GM21737 (cell line): Measurements from ENCODE around the gene ELOVL2.

ENCODE experiments used
- ATAC-seq: cut with Tn5 transposase; IDR thresholded peaks from one replicate; pipeline ENCODE4 v1.9.1; 2021; ENCODE audit warnings: mild to moderate bottlenecking, moderate library complexity; ENCODE audit not compliant: unreplicated experiment

The ELOVL2 gene

GRCh38 chr6:11058406-11058805, 14.3 kb upstream of the ELOVL2 start:
- no peak for ATAC-seq

- ATAC-seq: no peak
These were observed 12.8 kb upstream of the ELOVL2 start for GRCh38 chr6:11056871-11057270.

GRCh38 chr6:11055127-11055627, 11.1 kb upstream of the ELOVL2 start:
- no peak for ATAC-seq

DNA sequence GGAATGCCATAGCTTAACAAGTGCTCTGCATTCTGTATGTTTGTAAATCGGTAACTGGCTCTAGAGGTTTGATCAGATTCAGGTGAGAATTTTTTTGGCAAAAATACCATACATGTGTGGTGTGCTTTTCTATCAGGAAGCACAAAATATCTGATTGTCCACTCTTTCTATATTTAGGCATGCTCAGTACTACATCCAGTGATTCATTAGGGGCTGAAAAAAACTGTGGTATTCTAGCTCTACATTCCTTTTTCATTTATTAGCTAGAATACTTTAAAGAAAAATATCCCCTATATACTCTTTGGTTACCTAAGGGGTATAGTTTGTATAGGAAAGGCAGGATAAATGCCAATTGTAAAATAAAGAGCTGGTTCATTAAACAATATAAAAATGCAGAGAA, 10.6 kb upstream of the ELOVL2 start:
- ATAC-seq: no peak

- no peak for ATAC-seq
These were observed 9.2 kb upstream of the ELOVL2 start for GRCh38 chr6:11053307-11053706.

- ATAC-seq: no peak
These were observed 6.6 kb upstream of the ELOVL2 start for GRCh38 chr6:11050731-11051130.

- no peak for ATAC-seq
These were observed 635 bp upstream of the ELOVL2 start for GRCh38 chr6:11044712-11045167.

- ATAC-seq: no peak
These were observed 636 bp downstream of the ELOVL2 start for GRCh38 chr6:11043378-11043960.

GRCh38 chr6:11042750-11043377, 1.2 kb downstream of the ELOVL2 start:
- no peak for ATAC-seq

GRCh38 chr6:11042025-11042749, 1.9 kb downstream of the ELOVL2 start:
- no peak for ATAC-seq

DNA sequence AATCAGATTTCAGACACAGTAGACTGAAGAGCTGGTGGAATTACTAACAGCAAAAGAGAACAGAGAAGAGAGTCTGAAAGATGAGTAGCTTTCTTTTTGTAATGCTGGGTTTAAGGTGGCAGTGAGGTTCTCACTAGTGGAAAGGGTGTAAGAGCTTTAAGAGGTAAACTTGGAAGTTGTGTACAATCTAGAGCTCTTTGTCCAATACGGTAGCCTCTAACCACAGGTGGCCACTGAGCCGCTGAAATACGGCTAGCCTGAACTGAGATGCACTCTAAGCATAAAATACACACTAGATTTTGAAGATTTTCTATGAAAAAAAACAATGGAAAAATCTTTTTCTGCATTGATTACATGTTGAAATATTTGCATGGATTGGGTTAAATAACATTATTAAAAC, 4.0 kb downstream of the ELOVL2 start:
- ATAC-seq: no peak

DNA sequence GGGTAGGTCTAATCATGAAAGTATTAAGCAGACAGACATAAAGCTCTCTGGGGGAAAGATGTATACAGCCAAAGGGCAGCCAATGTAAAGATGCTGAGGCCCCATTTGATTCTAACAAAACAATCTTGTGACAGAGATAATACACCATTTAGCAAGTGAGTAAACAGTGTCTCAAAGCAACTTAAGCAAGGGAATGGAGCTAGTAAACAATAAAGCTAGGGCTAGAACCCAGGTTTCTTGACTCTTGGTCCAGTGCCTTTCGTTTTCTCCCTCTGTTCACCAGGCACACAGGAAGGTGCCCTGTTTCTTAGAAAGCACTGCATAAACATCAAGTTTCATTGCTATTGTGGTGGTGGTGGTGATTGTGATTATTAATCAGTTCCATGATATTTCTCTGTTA, 5.1 kb downstream of the ELOVL2 start:
- ATAC-seq: no peak

- no peak for ATAC-seq
These were observed 7.1 kb downstream of the ELOVL2 start for GRCh38 chr6:11036977-11037430.

DNA sequence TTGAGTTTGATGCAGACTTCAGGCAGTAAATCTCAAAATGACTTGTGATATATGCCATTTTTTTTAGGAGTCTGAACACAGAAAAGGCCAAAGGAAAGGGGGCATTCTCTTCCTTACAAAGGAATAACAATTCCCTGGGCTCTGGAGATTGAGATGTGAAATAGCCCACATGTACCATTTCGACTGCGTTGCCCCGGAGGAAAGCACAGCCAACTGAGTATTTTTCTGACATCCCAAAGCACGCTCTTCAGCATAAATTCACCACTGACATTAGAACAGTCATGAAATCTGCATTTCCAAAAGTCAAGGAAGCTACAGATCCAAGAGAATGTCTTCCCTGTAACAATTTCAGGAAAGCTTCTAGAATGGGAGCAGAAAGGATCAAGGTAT, 7.8 kb downstream of the ELOVL2 start:
- ATAC-seq: no peak

DNA sequence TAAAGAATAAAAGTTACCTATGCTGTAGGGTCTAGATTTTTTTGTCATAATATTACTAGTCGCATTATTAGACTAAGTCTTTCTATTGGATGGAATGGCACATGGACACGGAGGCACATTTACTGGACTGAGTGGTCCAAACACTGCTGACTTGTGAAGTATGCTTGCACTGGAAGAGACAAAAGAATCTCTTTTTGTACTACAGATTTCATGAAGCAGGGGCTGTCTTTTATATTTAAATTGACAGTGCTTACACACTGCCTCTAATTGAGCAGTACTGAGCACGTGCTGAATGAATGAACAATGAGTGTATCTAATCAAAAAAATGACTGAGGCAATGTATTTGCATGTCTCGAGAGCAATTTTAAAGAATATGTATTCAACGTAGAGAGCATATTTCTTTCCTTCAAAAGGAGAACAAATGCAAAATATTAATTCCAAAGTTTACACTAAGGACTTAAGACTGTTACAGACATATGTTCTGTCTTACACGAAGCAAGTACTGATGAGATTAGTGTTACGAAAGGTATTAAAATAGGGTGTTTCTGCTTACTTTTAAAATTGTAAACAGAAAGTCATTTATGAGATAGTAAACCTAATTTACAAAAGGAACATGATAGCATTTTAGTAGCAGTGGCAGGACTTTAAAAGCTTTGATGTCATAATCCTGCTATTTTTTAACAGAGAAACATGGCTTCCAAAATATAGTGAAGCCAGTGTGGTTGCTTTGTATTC, 8.3 kb downstream of the ELOVL2 start:
- no peak for ATAC-seq

- no peak for ATAC-seq
These were observed 10.3 kb downstream of the ELOVL2 start for GRCh38 chr6:11033825-11034224.

DNA sequence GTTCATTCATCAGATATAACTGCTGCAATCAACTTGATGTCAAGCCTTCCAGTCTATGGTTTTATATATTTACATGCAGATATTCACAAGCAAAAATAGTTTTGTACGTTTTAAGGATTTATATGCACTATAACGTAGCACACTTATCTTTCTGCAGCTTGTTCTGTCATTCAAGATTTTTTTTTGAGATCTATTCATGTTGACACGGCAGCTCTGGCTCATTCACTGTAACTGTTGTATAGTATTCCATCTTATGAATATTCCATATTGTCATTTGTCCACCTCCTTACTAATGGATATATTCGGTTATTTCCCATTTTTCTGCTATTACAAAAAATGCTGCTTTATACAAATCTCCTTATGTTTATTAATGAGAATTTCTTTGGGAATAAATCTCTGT, 13.2 kb downstream of the ELOVL2 start:
- ATAC-seq: no peak

DNA sequence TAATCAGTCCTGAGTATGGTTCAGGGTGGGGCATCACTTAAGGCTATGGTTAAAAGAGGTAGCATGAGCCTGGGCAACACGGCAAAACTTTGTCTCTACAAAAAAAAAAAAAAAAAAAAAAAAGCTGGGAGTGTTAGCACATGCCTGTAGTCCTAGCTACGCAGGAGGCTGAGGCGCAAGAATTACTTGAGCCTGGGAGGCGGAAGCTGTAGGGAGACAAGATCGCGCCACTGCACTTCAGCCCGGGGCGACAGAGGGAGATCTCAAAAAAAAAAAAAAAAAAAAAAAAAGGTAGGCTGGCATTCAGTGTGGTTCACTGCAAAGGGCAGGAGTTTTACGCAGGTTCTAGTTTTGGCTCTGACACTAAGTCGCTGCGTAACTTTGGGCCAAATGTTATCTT, 15.1 kb downstream of the ELOVL2 start:
- no peak for ATAC-seq

DNA sequence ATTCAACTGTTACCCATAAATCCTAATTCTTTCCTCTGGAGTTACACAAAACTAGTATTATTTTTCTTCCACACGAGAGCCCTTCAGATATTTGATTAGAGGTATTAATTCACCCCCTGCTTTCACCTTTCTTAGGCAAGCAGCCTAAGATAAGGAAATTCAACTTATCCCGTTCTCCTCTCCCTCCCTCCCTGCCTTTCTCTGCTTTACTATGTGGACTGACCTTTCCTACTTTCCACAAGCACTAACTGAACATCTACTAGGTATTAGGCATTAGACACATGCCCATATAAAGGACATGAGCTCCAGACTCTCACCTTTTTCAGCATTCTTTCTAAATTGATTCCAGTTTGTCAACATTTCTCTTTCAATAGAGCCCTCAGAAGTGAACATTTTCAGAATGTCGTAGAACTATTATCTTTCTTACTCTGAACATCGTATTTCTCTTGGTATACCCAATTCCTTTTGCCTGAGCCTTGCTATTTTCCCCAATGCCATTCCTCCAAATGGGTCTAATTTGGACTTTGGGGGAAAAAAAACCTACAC, 16.5 kb downstream of the ELOVL2 start:
- ATAC-seq: no peak

- peak; percentile 77 for ATAC-seq
These were observed 18.0 kb downstream of the ELOVL2 start for GRCh38 chr6:11025921-11026635.
